ENCODE results near the gene PTH.

PTH gene

DNA sequence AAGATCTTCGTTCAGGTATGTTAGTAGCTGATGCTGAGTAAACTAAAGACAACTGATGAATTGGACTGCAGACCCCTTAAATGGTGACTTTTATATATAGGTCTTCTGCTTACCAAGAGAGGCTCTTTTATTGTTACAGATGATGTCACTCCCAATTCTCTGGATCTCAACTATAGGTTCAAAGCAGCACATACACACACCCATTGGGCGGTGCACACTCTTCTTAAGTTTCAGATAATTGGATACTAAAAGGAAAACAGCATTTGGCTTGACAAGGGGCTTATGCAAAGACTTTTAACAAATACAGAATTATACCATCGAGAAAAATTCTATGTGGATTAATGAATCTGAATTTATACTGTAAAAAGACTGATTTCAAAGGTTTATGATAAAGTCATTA is at the start of gene PTH:
PTH (minus strand) TSS at position 69 of the 400 bp plus-strand sequence. CDS start 3,142 bp downstream, outside the sequence.
- DNase-seq (ENCODE audit: low spot score) = no peak

DNA sequence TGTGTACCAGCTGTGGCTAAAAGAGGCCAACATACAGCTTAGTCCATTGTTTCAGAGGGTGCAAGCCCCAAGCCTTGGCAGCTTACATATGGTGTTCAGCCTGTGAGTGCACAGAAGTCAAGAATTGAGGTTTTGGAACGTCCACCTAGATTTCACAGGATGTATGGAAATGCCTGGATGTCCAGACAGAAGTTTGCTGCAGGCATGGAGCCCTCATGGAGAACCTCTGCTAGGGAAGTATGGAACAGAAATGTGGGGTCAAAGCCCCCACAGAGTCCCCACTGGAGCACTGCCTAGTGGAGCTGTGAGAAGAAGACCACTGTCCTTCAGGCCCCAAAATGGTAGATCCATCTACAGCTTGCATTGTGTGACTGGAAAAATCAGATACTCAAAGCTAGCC is 42.2 kb upstream of the PTH start:
- no peak for DNase-seq (ENCODE audit: low spot score)

DNA sequence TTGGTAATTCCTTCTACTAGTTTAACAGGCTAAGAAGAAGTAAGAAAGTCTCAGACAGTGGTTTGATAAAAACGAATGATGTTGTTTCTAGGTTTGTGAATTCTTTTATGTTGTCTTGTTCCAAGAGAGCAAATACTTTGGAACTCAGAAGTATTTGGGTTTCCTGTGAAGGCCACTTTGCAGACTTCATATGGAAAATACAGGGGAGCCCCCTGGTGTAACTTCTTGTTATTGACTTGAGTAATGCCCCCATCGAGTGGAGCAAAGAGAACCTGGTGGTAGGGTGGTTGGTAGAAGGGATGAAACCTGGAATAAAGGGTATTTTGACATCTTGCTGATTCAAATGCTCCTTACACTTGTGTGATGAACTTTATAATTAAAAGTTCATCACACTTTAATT is 40.0 kb upstream of the PTH start:
- DNase-seq (ENCODE audit: low spot score) = no peak

DNA sequence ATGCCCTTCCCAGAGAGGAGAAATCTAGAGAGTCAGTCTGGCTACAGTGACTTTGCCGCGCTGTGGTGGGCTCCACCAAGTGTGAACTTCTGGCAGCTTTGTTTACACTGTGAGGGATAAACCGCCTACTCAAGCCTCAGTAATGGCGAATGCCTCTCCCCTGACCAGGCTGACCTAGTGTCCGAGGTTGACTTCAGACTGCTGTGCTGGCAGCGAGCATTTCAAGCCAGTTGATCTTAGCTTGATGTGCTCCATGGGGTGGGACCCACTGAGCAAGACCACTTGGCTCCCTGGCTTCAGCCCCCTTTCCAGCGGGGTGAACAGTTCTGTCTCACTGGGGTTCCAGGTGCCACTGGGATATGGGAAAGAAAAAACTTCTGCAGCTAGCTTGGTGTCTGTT is 38.6 kb upstream of the PTH start:
- DNase-seq (ENCODE audit: low spot score) = no peak

- DNase-seq (ENCODE audit: low spot score) = no peak
These were observed 29.5 kb upstream of the PTH start for GRCh38 chr11:13525257-13525656.

- DNase-seq (ENCODE audit: low spot score) = no peak
These were observed 7.6 kb upstream of the PTH start for GRCh38 chr11:13503393-13503792.

DNA sequence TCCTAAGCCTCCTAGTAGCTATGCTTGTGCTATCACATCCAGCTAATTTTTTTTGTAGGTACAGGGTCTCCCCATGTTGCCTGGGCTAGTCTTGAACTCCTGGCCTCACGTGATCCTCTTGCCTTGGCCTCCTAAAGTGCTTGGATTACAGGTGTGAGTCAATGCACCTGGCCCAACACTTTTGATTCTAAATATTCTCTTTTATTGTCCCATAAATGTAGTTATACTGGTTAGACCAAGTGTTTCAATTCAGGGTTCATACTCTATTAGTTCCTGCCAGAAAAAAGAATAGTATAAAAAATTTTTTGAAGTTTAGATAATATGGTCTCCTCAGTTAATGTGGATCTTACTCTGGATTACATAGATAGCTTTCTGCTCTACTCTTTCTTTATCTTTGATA is 6.7 kb upstream of the PTH start:
- no peak for DNase-seq (ENCODE audit: low spot score)

DNA sequence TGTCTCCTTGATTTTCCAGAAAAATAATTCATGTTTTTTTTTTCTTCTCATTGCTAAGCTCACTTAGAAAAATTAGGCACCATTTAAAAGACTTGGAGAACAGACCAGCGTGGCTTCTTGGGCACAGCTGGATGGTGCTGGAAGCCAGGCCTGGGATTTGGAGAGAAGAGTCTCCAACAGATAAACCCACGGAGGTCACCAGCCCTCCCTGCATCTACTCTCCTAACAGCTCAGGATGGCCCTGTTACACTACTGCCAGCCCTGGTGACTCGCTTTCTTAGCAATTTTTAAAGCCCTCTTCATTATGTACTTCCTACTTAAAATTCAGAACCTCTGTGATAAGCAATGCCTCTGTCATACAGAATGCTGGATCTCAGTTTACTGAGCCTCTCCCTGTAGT is 1.7 kb downstream of the PTH start:
- DNase-seq (ENCODE audit: low spot score) = no peak

DNA sequence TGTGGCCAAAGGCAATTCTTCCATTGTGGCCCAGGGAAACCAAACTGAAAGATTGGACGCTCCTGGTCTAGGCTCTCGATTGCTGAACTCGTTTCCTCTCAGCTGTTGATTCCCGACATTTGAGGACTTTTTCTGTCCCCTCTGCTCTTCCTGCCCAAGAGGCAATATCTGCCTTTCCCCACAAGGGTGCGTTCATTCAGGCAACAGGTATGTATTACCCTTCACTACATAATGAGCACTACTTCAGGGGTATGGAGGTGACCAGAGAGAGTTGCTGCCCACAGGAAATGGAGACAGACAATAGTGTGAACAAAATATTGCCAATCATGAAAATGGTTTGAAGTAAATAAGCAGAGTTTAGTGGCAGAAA is 8.2 kb downstream of the PTH start:
- DNase-seq (ENCODE audit: low spot score) = peak; percentile 61

- DNase-seq (ENCODE audit: low spot score) = peak; percentile 67
These were observed 8.7 kb downstream of the PTH start for GRCh38 chr11:13486926-13487660.

- peak; percentile 54 for DNase-seq (ENCODE audit: low spot score)
These were observed 15.6 kb downstream of the PTH start for GRCh38 chr11:13480198-13480597.

GRCh38 chr11:13479688-13480087 is 16.1 kb downstream of the PTH start:
- no peak for DNase-seq (ENCODE audit: low spot score)

DNA sequence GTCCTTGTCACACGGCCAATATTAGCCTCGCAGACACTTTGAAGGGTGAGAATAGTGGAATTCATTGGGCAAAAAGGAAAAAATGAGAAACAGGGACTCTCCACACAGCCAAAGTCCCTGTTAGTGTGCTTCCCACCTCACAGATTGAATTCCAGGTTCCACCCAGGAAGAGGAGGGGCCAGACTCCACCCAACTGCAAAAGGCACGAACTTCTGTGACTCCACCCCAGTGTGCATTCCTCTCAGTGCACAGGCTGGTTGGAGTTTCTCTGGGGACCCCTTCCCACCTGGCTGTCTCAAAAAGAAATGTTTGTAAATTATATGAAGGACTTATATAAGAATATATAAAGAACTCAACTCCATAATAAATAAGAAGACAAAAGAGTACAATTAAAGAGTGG is 20.7 kb downstream of the PTH start:
- DNase-seq (ENCODE audit: low spot score) = no peak

GRCh38 chr11:13473013-13473722 is 22.6 kb downstream of the PTH start:
- no peak for DNase-seq (ENCODE audit: low spot score)

DNA sequence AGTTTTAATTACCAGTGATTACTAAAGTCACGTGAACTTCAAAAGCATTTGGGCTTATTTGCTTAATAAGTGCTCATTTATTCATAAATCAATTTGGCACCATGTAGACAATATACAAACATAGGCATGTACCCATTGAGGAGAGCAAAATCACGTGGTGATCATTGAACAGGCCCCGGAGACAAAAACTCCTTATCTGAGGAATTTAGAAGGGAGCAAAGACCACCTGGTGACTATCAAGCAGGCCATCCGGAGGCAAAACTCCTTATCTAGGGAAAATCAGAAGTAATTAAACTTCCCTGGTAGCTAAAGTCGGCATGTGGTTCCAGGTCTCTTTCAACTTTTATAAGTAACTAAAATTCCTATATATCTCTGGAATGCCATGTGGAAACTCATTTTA is 27.0 kb downstream of the PTH start:
- DNase-seq (ENCODE audit: low spot score) = peak; percentile 18

GRCh38 chr11:13465909-13466371 is 29.9 kb downstream of the PTH start:
- DNase-seq (ENCODE audit: low spot score) = peak; percentile 44

GRCh38 chr11:13463779-13464290 is 32.0 kb downstream of the PTH start:
- peak; percentile 24 for DNase-seq (ENCODE audit: low spot score)

GRCh38 chr11:13462901-13463778 is 32.7 kb downstream of the PTH start, which contains the start of gene BTBD10:
Gene BTBD10 (minus strand): TSS chr11:13463222. CDS start chr11:13445124, 18,098 bp downstream.
- peak; percentile 95 for DNase-seq (ENCODE audit: low spot score)

- peak; percentile 81 for DNase-seq (ENCODE audit: low spot score)
These were observed 33.4 kb downstream of the PTH start for GRCh38 chr11:13462311-13462900.

GRCh38 chr11:13461291-13461690 is 34.5 kb downstream of the PTH start:
- DNase-seq (ENCODE audit: low spot score) = no peak

- no peak for DNase-seq (ENCODE audit: low spot score)
These were observed 44.9 kb downstream of the PTH start for GRCh38 chr11:13450832-13451397.
